Renal cortical epithelial cell (primary cell): ENCODE measurements around the gene GSKIP. TPM values are rescaled to one million over a fixed set of nuclear protein-coding genes. Genes with fewer than 3 reads are reported as not detected.

Experiments
- DNase-seq: peaks from one replicate; pipeline ENCODE4 v3.0.0-alpha.2; 2011; ENCODE audit warnings: low read depth
- total RNA-seq: library from RNA; depleted of rRNA; stranded (reverse); fragments of >200 nt; gene quantifications from 2 replicates; pipeline ENCODE4 v1.2.3, GENCODE V29; 2014

GSKIP gene
- total RNA-seq, 1 donor from 2014 or later = 253 TPM

GRCh38 chr14:96417254-96417653 is 53.9 kb downstream of the GSKIP start:
- no peak for DNase-seq

- DNase-seq = no peak
These were observed 54.7 kb downstream of the GSKIP start for GRCh38 chr14:96418075-96418474.

- no peak for DNase-seq
These were observed 57.9 kb downstream of the GSKIP start for GRCh38 chr14:96421236-96421635.

- DNase-seq = no peak
These were observed 59.7 kb downstream of the GSKIP start for GRCh38 chr14:96422992-96423391.

- no peak for DNase-seq
These were observed 60.3 kb downstream of the GSKIP start for GRCh38 chr14:96423446-96424108.

GRCh38 chr14:96424109-96424989 is 61.0 kb downstream of the GSKIP start:
- peak; percentile 76 for DNase-seq

- DNase-seq = no peak
These were observed 70.7 kb downstream of the GSKIP start for GRCh38 chr14:96434040-96434439.

Other genes with a start within 250 kb of the GSKIP start
- gene BDKRB2, start 158.7 kb upstream of the GSKIP start, total RNA-seq = 3.6 and 6.1 TPM in 2 replicates
- gene BDKRB1, start 107.3 kb upstream of the GSKIP start, total RNA-seq = 0.10 TPM in 1 of 2 replicates, not detected in the other
- gene ATG2B, start 185 bp upstream of the GSKIP start, total RNA-seq = 9.7 and 27.2 TPM in 2 replicates
- 8.2 and 17.3 TPM in 2 replicates for gene AK7, start 28.6 kb downstream of the GSKIP start, total RNA-seq
- gene PAPOLA, start 138.9 kb downstream of the GSKIP start, total RNA-seq = 55.6 and 184 TPM in 2 replicates